ENCODE data around the gene URGCP.

GRCh38 chr7:43856996-43857395 lies 49.4 kb downstream of the URGCP start:
- TF ChIP-seq CTCF (IDR thresholded peaks at IDR 0.05; ENCODE audit: borderline replicate concordance, extremely low read depth, low read length, poor library complexity, severe bottlenecking) (no peak), EZH2 (IDR thresholded peaks at IDR 0.05; ENCODE audit: borderline replicate concordance, low read depth, low read length, severe bottlenecking) (no peak)
